Mesenteric fat pad (tissue), 1 donor: ENCODE measurements around the gene ARMS2. TPM values are rescaled to one million over a fixed set of nuclear protein-coding genes. Genes with fewer than 3 reads are reported as not detected.

ENCODE experiments used
- DNase-seq: peaks from one replicate; pipeline ENCODE4 v3.0.0-alpha.2; 2020; ENCODE audit warnings: low spot score
- total RNA-seq: library from RNA; stranded (reverse); fragmentation: NEBNext Ultra II Directional; extraction: Animal tissue kit (Norgen Biotek cat#: 25700); gene quantifications from one replicate; pipeline ENCODE4 v1.2.1, GENCODE V29; 2021
- donor health status: DM: yes; HTN: yes; CAD: no.

Gene ARMS2
- total RNA-seq, 1 donor from 2014 or later = 0.42 TPM

DNA sequence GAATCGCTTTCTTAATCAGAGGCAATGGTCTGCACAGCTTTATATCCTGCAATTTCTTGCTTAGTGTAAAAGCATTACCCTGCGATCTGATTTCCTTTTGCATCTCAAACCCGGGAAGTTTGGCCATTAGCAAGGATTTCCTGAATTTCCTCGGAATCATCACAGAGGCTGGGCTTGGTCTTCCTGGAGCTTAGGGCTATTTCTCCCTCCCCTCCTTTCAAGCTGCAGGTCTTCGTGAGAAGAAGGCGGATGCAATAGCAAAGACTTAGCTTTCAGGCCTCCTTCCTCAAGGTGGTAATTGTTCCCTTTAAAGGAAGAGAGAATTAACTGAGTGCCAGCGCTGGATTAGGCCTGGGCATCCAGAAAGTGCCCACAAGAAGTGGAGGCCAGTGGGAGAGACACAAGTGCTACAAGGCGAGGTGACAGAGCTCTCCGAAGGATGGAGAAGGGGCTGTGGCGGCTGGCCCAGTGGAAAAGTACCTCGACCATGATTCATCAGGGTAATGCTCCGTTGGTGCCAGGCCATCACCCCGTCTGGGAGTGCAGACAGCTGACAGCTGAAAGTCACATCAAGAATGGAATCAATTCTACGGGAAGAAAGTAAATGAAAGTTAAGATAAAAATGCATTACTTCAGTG lies 4.0 kb upstream of the ARMS2 start:
- DNase-seq = no peak

DNA sequence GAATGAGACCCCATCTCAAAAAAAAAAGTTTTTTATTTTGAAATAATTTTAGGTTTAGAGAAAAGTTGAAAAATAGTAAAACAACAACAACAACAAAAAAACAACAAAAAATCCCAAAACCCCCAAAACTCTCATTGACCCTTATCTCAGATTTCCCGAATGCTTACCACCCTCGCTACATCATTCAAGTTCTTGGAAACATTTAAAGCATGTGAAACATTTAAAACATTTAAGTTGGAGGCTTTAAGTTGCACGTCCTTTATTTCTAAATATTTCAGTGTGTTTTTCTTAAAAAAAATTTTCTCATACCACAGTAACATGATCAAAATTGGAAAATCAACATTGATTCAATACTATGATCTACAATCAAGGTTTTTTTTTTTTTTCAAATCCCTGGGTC lies 382 bp upstream of the ARMS2 start:
- DNase-seq = no peak

DNA sequence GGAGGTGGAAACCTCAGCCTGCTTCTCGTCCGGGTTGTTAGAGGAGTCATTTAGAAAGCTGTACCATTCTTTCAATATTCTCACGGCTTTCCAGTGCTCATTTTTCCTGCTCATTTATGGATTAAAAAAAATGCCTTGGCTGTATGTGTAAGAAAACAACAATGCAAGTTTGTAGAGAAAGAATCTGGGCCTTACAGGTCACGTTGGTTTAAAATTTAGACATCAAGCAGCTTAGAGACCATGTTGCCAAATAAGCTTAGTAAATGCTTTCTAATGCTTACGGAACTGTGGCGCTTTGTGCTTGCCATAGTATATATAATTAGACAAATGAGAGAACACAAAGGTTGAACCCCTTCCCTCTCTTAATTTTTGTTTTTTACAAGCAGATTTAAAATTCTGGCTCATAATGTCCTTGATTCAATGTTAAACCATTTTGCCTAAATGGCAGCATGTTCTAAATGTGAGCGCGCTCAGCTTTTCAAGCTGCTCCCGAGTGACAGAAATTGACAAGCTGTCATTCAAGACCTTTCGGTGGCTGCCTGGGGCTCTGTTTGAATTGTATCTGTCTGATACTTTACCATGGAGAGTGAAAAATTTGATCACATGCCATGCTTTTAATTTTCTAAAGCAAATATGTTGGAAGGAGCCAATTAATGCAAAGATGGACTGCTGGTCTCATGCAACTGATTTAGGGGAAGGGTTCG lies 1.1 kb downstream of the ARMS2 start:
- no peak for DNase-seq

DNA sequence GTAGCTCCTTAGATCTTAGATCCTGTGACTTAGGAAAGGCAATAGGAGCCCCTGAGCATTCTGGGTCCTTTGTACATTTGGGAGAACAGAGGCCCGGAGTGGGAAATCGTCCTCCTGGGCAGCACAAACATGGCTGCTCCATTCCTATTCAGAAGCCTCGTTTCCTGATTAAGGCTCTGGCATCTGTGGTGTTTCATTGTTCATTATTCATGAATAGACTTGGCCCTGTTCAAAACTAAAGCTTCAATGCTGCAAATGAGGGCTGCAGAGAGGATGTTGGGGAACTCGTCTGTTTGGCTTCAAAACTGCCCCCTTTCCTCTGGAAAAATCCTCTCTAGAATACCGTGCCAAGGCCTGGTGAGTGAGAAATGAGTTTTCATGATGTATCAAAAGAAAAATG lies 3.5 kb downstream of the ARMS2 start:
- no peak for DNase-seq

DNA sequence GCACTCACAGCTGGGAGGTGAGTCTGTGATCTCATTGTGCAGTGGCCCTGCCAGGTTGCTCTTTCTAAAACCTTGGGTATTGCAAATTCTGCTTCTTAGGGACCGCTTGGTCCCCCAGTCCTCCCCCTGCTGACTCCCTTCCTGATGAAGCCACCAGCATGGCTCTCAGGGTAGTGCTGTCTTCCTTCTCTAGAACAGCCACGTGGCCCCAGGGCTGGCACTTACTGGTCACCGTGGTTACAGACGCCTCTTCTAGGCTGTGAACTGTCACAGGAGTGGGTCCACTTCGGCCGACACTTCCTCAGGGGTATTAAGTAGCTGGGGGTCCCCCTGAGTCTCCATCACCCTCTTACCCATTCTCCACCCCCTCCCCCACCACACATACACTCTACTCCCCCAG lies 4.2 kb downstream of the ARMS2 start:
- no peak for DNase-seq

DNA sequence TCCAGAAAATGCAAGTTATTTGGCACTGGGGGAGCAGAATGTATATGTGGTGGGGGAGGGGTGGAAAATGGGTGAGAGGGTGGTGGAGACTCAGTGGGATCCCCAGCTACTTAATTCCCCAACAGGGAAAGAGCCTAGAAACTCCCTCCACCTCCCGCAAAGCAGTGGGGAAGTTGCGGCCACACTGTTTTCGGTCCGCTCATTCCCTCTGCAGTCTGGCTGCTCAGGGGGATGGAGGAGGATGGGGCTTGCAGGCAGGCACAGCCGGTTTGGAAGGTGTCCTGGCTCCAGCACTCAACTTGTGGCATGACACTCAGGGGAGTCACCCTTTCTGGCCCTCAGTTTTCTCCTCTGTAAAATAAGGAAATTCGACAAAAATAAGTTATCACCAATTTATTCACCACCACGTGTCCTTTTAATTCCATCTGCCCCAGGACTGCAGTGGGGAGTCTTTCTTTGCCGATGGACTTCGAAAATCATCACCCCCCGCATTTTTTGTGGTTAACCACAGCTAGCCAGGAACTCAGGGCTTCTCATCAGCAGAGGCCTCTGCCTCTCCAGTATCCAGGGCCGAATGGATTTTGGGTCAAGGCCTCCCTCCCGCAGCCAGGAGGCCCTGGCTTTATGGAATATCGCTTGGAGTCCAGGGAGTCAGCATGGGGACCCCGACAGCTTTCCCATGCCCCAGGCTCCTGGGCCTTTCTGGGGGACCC lies 5.3 kb downstream of the ARMS2 start:
- peak; percentile 68 for DNase-seq

DNA sequence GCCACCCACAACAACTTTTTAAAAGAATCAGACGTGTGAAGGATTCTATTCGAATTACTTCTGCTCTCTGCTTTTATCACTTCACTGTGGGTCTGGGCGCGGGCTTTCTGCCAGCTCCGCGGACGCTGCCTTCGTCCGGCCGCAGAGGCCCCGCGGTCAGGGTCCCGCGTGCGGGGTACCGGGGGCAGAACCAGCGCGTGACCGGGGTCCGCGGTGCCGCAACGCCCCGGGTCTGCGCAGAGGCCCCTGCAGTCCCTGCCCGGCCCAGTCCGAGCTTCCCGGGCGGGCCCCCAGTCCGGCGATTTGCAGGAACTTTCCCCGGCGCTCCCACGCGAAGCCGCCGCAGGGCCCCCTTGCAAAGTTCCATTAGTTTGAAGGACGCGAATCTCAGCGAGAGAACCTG lies 6.4 kb downstream of the ARMS2 start:
- DNase-seq = peak; percentile 82

DNA sequence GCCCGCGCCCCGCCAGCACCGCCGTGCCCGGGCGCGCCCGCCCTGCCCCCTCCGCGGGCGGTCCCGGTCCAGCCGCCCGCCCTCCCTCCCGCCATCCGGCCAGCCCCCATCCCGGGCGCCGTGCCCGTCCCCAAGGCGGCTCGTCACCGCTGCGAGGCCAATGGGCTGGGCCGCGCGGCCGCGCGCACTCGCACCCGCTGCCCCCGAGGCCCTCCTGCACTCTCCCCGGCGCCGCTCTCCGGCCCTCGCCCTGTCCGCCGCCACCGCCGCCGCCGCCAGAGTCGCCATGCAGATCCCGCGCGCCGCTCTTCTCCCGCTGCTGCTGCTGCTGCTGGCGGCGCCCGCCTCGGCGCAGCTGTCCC lies 6.9 kb downstream of the ARMS2 start, which contains the start of gene HTRA1:
Gene HTRA1, plus strand, starts transcription at position 187 of the 362 bp plus-strand sequence. Its CDS starts 100 bp downstream, at position 287.
- peak; percentile 92 for DNase-seq

DNA sequence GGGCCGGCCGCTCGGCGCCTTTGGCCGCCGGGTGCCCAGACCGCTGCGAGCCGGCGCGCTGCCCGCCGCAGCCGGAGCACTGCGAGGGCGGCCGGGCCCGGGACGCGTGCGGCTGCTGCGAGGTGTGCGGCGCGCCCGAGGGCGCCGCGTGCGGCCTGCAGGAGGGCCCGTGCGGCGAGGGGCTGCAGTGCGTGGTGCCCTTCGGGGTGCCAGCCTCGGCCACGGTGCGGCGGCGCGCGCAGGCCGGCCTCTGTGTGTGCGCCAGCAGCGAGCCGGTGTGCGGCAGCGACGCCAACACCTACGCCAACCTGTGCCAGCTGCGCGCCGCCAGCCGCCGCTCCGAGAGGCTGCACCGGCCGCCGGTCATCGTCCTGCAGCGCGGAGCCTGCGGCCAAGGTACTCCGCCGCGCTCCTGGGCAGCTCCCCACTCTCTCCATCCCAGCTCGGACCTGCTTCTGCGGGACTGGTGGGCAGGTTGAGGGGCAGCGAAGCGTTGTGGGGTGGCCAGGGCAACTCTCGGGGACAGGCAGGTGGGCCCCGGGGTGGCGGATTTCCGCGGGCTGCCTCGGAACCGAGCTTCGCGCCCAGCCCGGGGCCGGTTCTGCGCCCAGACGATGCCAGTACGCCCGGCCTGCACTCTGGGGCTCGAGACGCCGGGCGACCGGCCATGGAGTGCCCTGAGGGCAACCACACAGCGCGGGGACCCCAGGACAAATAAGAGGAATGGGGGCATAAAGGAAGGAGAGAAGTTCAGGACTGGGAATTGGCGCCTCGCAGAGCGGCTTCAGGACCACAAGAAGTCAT lies 7.5 kb downstream of the ARMS2 start:
- peak; percentile 89 for DNase-seq

DNA sequence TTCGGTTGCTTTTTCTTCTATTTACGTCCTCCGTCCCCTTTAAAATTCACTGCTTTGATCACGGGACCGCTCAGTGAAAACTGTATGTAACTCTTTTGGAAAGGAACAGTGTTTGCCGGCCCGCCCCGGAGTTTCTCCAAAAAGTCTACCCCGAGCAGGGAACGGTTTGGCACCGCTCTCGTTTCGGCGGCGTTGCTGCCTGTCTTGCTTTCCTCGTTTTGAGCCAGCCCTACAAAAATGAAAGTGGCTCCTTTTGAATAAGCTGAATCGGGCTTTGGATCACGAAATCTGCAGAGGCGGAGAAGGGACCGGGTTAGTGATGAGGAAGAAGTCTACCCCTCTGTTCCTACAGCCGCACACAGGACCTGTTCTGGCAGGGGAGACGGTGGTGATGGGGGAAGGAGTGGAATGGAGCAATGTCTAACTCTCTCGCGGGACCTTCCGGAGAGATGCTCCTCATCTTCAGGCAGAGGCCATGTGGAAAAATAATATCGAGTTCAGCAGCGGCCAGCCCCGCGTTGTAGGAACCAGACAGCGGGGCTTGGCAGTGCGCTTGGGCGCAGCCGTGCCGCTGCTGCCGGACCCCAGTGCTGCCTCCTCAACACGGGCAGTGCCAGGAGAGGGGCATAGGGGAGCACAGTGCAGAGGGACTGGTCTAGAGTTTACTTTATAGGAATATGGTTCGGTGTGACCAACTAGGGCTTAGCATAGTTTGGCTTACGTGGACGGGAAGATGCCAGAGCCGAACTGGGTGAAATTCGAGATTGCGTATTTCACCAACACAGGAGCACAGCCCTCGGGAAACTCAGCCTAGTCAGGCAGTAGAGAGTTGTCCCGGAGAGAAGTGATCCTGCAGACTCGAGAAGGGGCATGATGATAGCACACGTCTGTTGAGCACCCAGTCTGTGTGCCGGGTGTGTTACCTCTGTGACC lies 8.3 kb downstream of the ARMS2 start:
- peak; percentile 91 for DNase-seq

DNA sequence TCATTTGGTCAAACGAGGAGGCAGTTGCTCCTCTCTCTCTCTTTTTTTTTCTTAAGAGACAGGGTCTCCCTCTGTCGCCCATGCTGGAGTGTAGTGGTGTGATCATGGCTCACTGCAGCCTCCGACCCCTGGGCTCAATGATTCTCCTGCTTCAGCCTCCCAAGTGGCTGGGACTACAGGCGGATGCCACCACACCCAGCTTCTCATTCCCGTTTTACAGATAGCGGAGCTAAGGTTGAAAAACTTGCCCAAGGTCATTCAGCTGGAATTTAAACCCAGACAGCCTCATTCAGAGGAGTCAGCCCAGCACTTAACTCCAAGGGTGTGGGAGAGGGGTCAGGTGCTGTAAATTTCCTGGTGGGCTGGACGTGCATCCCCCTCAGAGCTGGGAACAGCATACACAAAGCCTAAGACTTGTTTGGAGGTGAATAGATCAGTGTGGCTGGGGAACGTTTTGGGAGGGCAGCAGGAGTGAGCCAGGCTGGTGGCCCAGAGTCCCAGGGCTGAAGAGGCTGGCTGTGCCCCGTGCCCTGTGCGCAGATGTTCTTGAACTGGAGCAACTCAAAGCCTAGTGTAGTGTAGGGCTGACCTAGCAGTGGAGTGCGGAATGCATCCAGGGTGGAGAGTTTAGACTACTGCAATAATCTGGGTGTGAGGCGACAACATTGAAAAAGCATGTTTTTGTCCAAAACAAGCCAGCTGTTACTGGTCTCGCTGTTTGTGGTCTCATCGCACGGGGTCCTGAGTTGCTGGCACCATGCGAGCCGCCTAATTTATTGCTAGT lies 9.2 kb downstream of the ARMS2 start:
- peak; percentile 67 for DNase-seq

DNA sequence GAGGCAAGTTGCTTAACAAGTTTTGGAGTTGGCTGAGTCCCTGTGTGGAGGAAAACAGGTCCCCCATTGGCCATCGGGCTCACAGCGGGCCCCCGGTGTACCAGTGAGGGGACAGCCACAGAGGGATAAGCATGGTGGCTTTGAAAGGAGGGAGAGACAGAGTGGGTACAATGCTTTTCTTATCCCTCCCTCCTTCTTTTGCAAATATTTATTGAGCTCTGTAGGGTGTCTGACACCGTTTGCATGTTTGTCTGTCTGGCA lies 9.7 kb downstream of the ARMS2 start:
- DNase-seq = peak; percentile 69

DNA sequence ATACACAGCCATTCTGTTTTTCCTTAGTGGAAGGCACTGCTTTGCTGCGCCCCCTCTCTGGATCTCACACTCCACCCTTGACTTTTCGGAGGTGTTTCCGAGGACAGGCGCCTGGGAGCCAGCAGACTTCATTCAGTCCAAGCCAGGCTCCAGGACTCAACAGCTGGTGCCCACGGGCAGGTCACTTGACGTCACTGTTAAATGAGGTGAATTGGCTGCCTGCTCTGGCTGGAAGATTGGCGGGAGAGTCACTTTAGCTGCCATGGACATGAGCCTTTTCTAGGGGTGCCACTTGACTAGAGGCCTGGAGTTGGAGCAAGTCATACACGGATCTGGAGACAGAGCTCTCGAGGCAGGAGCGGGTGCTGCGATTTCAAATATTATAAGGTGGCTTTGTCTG lies 10.1 kb downstream of the ARMS2 start:
- DNase-seq = peak; percentile 35

DNA sequence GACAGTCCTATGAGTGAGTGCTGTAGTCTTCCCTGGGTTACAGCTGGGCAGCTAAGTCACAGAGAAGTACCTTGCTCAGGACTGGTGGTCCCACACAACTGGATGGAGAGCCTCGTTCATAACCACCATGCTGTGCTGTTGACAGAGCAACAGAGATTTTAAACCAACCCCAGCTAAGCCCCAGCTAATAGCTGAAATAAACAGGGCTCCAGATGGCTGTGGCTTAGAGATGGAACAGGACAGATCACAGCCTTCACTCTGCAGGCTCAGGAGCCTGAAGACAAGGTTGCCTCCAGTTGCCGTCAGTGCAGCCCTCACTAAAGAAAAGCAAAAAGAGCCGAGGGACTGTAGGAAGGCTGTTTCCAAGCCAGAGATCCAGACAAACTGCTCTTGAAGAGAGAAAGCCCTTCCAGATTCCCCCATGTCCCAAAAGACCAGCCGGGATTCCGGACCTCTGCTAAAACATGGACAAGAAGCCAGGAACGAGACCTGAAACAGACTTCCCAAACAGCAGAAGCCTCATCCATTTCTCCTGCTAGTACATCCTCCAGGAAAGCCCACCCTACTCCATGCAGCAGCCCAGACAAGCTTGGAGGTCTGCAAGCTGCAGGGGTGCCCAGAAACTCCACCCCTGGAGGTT lies 11.1 kb downstream of the ARMS2 start:
- DNase-seq = peak; percentile 49

DNA sequence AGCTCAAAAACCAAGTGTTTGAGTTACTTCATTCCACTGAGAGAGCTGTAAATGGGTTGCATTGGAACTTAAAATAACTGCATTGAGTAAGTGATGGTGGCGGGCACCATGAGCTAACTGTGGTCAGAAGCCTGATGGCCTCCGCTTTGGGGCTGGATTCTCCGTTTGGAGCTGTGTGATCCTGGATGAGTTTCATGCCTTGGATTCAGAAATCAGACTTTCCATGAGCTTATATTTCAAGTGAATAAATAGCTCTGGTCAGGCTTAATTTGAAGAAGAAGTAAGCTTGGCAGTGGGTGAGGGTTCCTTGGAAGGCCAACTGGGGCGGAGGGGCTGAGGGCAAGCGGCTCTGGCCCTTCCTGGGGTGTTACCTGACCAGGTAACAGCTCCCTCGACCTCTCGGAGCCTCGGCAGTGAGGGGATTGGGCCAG lies 12.5 kb downstream of the ARMS2 start:
- peak; percentile 62 for DNase-seq

DNA sequence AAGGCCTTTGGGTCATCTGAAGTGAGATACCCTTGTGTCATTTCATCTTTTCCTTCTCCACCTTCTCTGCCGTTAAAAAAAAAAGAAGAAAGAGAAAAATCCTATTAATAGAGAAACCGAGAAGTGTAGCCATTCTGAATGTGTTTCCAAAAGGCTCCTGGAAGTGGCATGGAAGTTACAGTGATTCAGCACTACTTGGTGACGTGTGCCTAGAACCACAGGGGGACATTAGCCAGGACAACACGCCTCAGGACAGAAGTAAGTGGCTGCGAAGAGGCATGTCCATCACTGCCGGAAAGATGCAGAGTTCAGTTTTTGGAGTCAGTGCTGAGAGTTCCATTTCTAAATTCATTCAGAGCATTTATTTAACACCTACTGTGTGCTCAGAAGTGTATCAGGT lies 13.2 kb downstream of the ARMS2 start:
- DNase-seq = peak; percentile 12

DNA sequence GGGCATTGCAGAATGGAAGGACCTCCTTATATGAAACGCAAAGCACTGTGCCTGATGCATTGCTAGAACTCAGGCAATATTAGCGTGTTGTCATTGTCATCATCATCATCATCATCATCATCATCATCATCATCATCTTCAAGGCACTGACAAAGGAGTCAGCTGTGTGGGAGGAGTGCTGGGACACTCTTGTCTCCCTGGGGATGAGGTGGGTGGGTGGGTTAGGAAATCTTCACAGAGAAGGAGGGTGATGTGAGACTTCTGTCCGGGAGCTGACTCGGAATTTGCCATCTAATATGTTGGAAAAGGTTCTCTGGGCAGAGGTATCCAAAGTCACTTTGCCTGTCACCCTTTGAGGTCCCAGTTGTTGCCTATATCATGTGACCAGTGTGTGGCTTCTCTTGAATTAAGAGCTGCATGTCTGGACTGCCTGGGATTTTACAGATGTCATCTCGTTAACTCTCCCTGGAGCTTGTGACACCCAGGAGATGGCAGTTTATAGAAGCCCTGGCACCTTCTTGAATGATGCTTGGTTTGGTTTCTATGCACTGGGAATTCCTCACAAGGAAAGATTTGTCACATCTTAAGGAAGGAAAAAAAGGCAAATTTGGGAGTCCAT lies 14.0 kb downstream of the ARMS2 start:
- DNase-seq = no peak

DNA sequence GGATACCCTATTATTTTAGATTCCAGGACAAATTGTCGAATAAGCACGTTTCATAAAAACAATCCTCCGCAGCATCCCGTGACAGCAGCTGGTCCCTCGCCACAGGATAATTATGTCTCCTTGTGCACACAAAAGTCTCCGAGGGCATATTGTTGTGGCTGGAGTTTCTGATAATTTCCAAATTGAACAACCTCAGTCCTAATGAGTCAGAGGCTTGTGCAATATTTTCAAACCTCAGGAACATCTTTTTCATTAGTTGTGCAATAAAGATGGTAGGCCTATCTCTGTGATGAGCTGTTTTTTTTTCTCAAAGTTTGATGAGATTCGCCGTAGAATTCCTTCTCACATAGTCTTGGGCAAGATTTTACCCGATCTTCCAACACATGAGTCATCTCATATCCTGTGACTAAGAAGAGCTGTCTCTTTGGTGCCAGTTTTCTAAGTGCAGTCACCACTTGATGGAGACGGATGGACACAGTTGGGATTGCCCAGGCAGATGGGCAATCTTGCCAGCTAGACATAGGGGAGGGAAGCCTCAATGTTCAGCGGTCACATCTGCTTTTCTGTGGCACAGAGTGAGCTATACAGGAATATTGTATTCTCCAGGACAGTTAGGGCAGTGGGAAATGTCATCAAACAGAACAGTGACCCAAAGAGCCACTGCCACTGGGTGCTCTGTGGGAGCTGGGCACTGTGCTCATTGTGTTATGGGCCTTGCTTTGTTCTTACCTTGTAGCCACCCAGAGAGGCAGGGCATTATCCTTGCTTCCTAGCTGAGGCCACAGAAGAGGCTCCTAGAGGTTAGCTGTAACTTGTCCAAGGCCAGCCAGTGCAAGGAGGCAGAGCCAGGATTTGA lies 14.7 kb downstream of the ARMS2 start:
- DNase-seq = peak; percentile 60
